K562 (cell line): ENCODE measurements around the gene UCK1.

Experiments used
- EP300 ChIP-seq: IDR thresholded peaks from 2 replicates; pipeline ENCODE4 v1.6.1; 2012; ENCODE audit warnings: low read length, improper control_type of control experiment
- EZH2 ChIP-seq: IDR thresholded peaks from 2 replicates; pipeline ENCODE4 v1.6.1; 2012; ENCODE audit warnings: low read depth, mild to moderate bottlenecking, inconsistent platforms, low read length, borderline replicate concordance
- TAF9B ChIP-seq: fragments of 450-650 bp; IDR thresholded peaks from 2 replicates; pipeline ENCODE4 v1.6.1; 2018; ENCODE audit warnings: mild to moderate bottlenecking; ENCODE audit not compliant: partially characterized antibody
- TF ChIP-seq, protein P1 (sequence below), 3 experiments: IDR thresholded peaks in 2 of 3; conservative IDR thresholded peaks in 1 of 3; 2 replicates each; pipeline ENCODE4 v1.5.1; 2011 to 2012; ENCODE audit warnings: low read length in 3 of 3, mild to moderate bottlenecking in 3 of 3, control low read depth in 2 of 3, improper control_type of control experiment in 1 of 3, inconsistent platforms in 1 of 3, low read depth in 1 of 3, mixed read lengths in 1 of 3, moderate library complexity in 1 of 3; ENCODE audit not compliant: insufficient read depth in 2 of 3
- TF ChIP-seq, protein P2 (sequence below), 2 experiments: fragments of 450-650 bp; IDR thresholded peaks; 2 replicates each; pipeline ENCODE4 v1.6.1; 2016
- TF ChIP-seq, protein P3 (sequence below): fragments of 450-650 bp; IDR thresholded peaks from 2 replicates; pipeline ENCODE4 v1.6.1; 2016; ENCODE audit warnings: antibody characterized with exemption

DNA sequence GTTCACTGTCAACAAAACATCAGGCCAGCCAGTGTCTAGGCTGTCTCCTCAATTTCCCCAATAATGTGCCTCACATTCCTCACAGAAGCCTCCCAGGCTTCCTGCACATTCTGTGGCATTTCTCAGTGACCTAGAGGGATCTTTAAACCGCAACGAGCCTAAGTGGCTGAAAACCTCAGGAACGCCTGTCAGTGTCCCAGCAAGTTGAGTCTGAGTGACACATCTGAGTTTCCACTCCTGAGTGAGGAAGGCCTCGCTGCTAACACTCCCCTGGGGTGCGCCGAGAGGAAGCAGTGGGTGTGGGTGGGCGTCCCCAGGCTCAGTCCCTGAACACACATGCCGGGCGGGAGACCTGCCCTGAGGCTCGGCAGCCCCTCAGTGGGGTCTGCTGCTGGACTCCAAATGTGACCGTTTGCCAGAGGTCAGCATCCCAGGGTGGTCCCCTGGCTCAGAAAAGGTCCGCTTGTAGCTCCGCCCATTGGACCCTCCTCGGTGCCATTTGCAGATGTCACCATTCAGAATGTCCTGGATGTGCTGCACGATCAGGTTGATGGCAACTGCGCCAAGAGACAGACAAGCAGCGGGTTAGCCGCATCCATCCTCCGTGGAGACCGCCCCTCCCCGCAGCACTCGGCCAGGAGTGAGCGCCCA is 6.3 kb downstream of the UCK1 start:
- no peak for TF ChIP-seq EP300
- TF ChIP-seq, protein P1, sequence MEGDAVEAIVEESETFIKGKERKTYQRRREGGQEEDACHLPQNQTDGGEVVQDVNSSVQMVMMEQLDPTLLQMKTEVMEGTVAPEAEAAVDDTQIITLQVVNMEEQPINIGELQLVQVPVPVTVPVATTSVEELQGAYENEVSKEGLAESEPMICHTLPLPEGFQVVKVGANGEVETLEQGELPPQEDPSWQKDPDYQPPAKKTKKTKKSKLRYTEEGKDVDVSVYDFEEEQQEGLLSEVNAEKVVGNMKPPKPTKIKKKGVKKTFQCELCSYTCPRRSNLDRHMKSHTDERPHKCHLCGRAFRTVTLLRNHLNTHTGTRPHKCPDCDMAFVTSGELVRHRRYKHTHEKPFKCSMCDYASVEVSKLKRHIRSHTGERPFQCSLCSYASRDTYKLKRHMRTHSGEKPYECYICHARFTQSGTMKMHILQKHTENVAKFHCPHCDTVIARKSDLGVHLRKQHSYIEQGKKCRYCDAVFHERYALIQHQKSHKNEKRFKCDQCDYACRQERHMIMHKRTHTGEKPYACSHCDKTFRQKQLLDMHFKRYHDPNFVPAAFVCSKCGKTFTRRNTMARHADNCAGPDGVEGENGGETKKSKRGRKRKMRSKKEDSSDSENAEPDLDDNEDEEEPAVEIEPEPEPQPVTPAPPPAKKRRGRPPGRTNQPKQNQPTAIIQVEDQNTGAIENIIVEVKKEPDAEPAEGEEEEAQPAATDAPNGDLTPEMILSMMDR (IDR thresholded peaks at IDR 0.05 in 2 of 3, conservative IDR thresholded peaks at IDR 0.05 in 1 of 3; ENCODE audit: insufficient read depth in 2 of 3, low read depth in 1 of 3, low read length in 3 of 3), result no peak
- TF ChIP-seq EZH2, result no peak
- TF ChIP-seq TAF9B, result no peak
- TF ChIP-seq, protein P2, sequence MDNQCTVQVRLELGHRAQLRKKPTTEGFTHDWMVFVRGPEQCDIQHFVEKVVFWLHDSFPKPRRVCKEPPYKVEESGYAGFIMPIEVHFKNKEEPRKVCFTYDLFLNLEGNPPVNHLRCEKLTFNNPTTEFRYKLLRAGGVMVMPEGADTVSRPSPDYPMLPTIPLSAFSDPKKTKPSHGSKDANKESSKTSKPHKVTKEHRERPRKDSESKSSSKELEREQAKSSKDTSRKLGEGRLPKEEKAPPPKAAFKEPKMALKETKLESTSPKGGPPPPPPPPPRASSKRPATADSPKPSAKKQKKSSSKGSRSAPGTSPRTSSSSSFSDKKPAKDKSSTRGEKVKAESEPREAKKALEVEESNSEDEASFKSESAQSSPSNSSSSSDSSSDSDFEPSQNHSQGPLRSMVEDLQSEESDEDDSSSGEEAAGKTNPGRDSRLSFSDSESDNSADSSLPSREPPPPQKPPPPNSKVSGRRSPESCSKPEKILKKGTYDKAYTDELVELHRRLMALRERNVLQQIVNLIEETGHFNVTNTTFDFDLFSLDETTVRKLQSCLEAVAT (IDR thresholded peaks at IDR 0.05), result no peak
- TF ChIP-seq, protein P3, sequence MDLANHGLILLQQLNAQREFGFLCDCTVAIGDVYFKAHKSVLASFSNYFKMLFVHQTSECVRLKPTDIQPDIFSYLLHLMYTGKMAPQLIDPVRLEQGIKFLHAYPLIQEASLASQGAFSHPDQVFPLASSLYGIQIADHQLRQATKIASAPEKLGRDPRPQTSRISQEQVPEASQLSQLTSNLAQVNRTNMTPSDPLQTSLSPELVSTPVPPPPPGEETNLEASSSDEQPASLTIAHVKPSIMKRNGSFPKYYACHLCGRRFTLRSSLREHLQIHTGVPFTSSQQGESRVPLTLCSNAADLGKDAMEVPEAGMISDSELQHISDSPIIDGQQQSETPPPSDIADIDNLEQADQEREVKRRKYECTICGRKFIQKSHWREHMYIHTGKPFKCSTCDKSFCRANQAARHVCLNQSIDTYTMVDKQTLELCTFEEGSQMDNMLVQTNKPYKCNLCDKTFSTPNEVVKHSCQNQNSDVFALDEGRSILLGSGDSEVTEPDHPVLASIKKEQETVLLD, result no peak
